SK-N-SH treated with all-trans-retinoic acid at 6 μM for 48 hours (cell line): ENCODE results near the gene PSMB10.

ENCODE experiments used
- GLIS3 ChIP-seq: fragments of 250-450 bp; sonication (Bioruptor Pico); IDR thresholded peaks from 2 replicates; pipeline ENCODE4 v1.5.0; 2020; ENCODE audit warnings: mild to moderate bottlenecking, moderate library complexity
- ISL1 ChIP-seq: fragments of 250-450 bp; sonication (Bioruptor Pico); IDR thresholded peaks from 2 replicates; pipeline ENCODE4 v2.1.2; 2022; ENCODE audit warnings: mild to moderate bottlenecking, moderate library complexity
- RARB ChIP-seq: fragments of 250-450 bp; sonication (Bioruptor Pico); IDR thresholded peaks from 2 replicates; pipeline ENCODE4 v1.8.0; 2021; ENCODE audit warnings: mild to moderate bottlenecking, moderate library complexity
- ZC3H10 ChIP-seq: fragments of 250-450 bp; sonication (Bioruptor Pico); IDR thresholded peaks from 2 replicates; pipeline ENCODE4 v1.5.1; 2021; ENCODE audit warnings: mild to moderate bottlenecking, moderate library complexity

GRCh38 chr16:67971111-67971510 is 34.5 kb upstream of the PSMB10 start:
- TF ChIP-seq RARB (CRISPR knock-in tag): no peak
- TF ChIP-seq ISL1 (CRISPR knock-in tag): no peak
- TF ChIP-seq GLIS3 (CRISPR knock-in tag): no peak
- no peak for TF ChIP-seq ZC3H10
